HepG2 (cell line): ENCODE results near the gene KDM2B.

ENCODE experiments used
- KAT7 ChIP-seq: IDR thresholded peaks from 2 replicates; pipeline ENCODE4 v1.6.1; 2018; ENCODE audit warnings: borderline replicate concordance, missing compliant biosample characterization
- TBL1XR1 ChIP-seq: fragments of 150-350 bp; IDR thresholded peaks from 2 replicates; pipeline ENCODE4 v1.6.1; 2014; ENCODE audit warnings: borderline replicate concordance, low read length; ENCODE audit not compliant: partially characterized antibody
- ZNF660 ChIP-seq: sonication (generic); formaldehyde crosslinking; IDR thresholded peaks from 2 replicates; pipeline ENCODE4 v1.5.1; 2020; ENCODE audit warnings: mild to moderate bottlenecking, low read depth, missing genetic modification reagents, borderline replicate concordance

- TF ChIP-seq ZNF660 (CRISPR knock-in tag) (no peak), KAT7 (CRISPR knock-in tag) (no peak), TBL1XR1 (no peak)
Observed at GRCh38 chr12:121444842-121445202, 136.0 kb downstream of the KDM2B start.
